NCI-H345 treated with DMSO at 0.1 percent for 48 hours (cell line): ENCODE data around the gene STUB1.
A peak's percentile ranks its signal among the peaks of the same experiment; 100 is the strongest.

Source experiments
- DNase-seq: peaks from one replicate; lab custom pipeline; 2025; ENCODE audit not compliant: unreplicated experiment; lab: John Stamatoyannopoulos, UW

The STUB1 gene

DNA sequence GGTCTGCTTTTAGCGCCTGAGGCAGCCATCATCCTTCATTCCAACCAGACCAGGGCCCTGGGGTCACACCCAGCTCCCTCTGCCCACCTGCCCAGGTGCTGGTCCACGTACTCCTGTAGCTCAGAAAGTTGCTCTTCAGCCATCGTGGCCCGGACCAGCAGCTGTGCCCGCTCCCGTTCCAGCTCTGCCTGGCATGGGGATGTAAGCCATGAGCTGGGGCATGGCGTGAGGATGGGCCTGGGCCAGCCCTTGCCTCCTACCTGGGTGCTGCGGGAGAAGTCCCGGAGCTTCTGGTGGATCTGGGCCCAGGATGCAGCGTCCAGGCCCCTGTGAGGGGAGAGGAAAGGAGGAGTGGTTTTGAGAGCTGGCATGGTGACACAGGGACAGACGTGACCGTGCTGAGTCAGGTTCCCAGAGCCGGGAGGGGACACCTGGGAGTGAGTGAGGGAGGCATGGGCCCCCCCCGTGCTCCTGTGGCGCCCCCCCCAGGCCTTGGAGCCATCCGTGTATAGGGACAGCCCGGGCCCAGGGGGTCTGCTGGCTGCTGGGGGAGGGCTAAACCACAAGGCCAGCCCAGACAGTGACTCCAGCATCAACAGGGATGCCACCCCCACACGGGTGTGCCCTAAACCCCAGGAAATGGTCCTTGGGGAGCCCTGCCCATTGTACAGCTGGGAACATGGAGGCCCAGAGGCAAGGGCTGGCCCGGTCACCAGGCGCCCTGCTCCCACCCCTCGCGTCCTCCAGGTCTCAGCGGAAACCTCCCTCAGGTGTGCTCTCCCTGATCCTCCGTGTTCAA is 42.8 kb downstream of the STUB1 start:
- no peak for DNase-seq

DNA sequence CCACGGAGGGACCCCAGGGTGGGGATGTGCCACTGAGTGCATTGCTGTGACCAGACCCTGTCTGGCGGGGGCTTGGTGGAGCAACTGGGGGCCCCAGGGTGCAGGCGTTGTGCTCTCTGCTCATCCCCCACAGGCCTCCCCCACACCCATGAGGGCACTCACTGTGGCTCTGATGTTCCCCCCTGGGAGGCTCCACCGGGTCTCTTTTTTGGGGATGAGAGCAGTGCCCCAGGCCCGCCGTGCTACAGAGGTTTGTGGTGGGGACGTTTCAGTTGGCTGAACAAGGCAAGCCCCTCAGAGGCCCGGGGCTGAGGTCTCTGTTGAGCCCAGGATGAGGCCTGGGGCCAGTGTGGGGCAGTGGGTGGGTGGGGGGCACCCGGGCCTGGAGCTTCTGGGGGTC is 43.5 kb downstream of the STUB1 start:
- no peak for DNase-seq

DNA sequence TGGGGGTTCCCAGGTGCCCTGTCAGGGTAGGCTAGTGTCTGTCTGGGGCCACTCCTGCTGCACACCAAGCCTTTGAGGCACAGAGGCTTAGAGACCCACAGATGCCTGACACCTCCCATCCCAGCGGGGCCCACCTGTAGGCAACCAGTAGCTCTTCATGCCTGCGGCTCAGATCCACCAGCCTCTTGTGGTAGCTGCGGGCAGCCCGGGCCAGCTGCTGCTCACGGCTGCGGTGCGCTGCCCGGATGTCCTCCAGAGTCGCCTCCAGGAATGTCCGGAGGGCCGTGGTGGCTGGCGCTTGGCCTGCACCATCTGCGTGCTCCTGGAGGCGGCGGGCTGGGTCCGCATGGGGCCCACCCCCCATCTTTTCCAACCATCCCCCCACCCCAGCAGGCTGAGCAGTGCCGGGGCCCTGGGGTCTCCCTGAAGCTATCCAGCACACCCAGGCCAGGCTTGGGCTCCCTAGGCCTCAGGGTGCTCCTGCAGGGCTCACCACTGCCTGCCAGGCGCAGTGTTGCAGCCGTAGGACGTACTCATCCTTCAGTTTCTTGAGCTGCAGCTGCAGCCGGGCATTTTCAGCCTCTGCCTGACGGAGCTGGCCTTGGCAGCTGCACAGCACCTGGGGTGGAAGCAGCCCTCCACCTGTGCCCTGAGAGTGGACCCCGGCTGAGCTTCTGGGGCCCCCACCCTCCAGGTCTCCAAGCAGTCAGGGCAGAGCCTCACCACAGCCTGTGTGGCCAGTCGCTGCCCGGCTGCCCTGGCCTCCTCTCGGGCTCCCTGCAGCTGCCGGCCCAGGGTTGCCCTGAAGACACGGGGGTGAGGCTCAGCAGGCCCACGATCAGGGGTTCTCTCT is 44.2 kb downstream of the STUB1 start:
- no peak for DNase-seq

DNA sequence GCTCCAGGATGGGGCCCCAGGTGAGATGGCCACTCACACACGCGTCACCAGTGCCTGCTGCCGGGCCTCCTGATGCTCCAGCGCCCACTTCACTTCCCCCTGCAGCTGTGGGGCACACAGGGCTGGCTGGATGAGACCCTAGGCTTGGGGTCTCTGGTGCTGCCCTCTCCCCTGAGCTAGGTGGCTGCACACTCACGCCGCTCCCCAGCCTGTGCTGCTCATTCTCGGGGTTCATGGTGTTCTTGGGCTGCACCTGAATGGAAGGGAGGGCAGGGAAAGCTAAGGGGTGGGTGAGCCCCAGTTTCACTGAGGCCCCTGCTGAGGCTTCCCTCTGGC is 44.8 kb downstream of the STUB1 start:
- no peak for DNase-seq

DNA sequence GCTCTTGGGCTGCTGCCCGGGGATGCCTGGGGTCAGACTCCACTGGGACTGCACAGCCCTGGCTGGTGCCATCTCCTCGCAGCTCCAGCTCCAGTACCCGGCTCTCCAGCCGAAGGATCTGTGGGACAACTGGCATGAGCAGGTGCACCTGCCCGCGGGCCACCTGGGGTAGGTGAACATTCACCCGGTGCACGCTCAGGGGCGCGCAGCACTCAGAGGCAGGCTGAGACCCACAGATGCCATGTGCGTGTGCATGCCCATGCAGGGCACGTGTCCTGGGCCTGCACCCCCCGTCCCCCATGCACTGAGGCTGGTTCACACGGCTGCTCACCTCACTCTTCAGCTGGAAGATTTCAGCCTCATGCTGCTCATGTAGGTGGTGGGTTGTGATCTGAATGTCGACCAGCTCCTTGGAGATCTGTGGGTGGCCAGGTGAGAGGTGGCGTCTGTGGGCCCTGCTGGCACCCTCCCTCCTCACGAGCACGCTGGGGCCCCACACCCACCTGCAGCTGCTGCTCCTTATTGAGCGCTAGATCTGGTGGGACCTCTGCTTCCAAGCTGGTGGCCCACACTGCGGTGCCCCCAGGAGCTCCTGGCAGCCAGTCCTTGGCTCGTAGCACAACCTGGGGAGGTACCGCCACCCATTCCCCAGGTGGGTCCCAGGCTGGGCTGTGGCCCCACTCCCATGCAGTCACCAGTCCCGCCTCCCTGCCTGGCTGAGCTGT is 45.4 kb downstream of the STUB1 start:
- DNase-seq, result peak; percentile 23

DNA sequence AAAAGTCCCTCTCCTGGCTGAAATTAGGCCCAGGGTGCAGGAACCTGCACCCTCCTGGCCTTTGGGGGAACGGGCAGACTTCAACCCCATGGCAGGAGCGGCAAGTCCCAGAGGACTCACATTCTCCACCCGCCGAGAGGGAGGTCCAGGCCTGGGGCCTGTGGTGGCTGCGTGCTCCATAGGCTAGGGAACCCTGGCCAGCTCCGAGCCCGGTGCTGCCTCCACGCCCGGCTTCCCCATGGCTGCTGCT is 45.9 kb downstream of the STUB1 start:
- DNase-seq, result no peak

DNA sequence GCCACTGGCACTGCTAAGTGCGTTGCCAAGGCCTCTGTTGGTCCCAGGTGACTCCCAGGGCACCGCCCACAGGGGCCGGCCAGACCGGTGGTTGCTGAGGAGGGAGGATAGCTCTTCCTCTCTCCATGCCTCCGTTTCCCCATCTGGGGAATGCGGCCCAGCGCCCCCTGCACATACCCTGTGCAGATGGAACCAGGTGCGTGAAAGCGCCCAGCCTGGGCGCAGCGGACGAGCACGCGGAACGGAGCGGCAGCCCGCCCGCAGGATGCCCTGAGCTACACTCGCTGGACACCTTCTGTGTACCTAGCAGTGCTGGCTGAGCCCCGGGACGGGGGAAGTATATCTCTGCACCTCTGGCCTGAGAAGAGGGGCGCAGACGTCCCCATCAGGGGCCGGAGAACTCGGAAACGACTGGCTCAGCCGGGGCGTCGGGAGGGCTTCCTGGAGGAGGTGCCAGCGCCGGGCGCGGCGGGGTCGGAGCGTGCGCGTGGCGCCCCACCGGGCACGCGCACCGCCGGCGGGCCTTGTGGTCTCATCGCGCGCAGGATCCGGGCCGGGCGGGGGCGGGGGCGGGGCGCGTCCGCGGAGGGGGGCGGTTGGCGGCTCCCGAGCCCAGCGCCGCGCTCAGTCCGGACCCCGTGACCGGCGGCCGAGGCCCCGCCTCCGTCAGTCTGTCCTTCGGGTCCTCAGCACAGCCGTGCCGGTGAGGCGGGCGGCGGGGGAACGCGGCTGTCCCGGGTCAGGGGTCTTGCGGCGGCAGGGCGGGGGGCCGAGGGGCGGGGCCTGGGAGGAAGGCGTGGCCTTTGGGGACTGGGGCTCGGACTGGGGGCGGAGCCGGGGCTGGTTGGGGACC is 46.5 kb downstream of the STUB1 start, which contains the start of the genes CCDC78 and HAGHL:
TSS of gene CCDC78 (minus strand) at position 6 of the 853 bp plus-strand sequence. CDS start 76 bp downstream, outside the sequence.
TSS of gene HAGHL (plus strand) at position 669 of the 853 bp plus-strand sequence. CDS start 404 bp downstream, outside the sequence.
- DNase-seq, result no peak

DNA sequence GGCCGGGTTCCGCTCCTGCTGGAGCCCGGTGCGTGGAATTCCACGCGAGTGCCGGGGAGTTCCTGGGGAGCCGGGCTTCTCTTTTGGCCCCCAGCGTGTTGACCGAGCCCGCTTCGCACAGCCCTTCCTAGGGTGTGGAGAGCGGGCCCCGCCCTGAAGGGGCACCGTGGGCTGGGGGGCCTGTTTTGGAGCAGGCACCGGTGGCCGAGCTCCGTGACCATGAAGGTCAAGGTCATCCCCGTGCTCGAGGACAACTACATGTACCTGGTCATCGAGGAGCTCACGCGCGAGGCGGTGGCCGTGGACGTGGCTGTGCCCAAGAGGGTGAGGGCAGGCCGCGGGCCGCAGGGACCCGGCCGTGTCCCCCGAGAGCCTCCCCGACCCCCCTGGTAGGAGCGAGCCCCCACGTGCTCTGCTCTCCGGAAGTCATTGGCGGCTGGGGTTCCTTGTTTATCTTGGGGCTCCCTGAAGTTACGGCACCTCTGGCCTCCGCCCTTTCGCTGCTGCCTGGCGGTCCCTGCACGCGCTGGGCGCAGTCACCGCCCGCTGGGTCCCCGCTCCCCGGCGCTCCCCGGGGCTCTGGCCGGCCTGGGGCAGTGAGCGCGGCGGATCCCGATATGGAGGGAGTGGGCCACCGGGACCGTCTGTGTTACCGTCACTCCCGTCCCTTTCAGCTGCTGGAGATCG is 47.2 kb downstream of the STUB1 start:
- DNase-seq, result no peak

DNA sequence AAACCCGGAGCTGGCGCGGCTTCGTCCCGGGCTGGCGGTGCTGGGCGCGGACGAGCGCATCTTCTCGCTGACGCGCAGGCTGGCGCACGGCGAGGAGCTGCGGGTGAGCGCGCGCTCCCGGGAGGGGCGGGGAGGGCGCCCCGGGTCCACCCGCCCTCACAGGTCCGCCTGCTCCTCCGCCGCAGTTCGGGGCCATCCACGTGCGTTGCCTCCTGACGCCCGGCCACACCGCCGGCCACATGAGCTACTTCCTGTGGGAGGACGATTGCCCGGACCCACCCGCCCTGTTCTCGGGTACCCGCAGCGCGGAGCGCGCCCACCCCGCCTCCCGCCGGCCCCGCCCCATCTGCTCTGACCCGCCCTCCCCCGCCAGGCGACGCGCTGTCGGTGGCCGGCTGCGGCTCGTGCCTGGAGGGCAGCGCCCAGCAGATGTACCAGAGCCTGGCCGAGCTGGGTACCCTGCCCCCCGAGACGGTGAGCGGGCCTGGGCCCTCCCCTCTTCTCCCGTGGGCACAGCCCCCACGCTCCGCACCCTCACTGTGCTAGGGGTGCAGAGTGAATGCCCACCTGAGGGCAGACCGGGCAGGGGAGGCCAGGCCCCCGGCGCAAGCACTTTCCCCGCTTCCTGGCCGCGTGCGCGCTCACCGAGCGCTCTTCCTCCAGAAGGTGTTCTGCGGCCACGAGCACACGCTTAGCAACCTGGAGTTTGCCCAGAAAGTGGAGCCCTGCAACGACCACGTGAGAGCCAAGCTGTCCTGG is 48.1 kb downstream of the STUB1 start:
- DNase-seq, result no peak

DNA sequence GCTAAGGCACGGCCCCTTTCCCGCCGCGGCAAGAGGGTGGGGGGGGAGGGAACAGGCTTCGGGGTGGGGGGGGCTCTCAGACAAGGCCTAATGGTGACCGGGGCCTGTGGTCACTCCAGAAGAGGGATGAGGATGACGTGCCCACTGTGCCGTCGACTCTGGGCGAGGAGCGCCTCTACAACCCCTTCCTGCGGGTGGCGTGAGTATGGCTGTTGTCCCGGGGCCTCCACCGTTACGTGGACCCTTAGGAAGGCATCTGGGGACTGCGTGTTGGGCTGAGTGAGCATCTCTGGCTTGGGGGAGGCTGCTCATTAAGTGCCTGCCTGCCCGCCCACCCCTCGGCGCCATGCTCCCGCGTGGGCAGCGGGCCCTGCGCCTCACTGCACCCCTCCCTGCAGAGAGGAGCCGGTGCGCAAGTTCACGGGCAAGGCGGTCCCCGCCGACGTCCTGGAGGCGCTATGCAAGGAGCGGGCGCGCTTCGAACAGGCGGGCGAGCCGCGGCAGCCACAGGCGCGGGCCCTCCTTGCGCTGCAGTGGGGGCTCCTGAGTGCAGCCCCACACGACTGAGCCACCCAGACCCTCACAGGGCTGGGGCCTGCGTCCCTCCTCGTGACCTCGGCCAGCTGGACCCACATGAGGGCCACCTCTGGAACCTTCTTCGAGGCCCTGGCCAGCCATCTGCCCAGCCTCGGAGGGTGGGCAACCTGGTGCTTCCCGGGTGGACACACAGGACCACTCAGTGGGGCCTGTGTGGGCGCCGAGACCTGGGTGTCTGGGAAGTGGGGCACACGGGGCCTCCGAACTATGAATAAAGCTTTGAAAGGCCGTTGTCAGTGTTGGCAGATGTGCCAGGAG is 48.9 kb downstream of the STUB1 start:
- no peak for DNase-seq

DNA sequence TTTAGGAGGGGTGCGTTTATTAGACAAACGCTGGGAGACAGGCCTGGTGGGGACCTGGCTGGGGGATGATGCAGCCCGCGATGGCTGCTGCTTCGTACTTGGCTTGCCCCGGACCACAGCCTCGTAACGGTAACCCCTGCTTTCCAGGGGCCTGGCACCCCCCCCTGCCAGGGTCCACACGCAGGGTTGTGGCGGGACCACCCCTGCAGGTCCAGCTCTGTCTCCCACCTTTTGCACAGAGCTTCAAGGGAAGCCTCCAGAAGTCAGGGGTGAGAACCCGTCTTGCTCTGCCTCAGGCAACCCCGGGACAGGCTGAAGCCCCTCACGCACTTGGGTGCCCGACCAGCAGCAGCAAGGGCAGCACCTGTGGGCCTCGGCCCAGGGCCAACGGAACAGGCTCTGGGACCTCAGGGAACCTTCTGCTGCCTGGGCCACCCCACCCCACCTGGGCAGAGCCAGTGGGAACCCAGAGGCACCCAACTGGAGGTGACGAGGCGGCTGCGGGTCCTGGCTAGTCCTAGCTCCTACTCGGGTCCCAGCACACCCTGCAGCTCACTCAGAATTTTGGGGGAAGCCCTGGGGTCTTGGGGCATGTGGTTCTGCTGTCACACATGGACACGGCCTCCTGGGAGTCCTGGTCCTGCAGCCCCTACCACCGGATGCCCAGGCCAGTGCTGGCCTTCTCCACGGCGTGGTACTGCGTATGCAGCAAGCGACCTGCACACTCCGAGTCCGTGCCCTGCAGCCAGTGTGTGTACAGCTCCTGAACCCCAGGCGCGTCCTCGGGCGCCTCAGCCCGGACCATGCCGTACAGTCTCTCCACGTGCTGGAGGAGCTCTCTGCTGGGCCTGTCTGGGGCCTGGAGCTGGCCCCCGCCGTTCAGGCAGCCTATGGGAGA is 49.8 kb downstream of the STUB1 start:
- no peak for DNase-seq

DNA sequence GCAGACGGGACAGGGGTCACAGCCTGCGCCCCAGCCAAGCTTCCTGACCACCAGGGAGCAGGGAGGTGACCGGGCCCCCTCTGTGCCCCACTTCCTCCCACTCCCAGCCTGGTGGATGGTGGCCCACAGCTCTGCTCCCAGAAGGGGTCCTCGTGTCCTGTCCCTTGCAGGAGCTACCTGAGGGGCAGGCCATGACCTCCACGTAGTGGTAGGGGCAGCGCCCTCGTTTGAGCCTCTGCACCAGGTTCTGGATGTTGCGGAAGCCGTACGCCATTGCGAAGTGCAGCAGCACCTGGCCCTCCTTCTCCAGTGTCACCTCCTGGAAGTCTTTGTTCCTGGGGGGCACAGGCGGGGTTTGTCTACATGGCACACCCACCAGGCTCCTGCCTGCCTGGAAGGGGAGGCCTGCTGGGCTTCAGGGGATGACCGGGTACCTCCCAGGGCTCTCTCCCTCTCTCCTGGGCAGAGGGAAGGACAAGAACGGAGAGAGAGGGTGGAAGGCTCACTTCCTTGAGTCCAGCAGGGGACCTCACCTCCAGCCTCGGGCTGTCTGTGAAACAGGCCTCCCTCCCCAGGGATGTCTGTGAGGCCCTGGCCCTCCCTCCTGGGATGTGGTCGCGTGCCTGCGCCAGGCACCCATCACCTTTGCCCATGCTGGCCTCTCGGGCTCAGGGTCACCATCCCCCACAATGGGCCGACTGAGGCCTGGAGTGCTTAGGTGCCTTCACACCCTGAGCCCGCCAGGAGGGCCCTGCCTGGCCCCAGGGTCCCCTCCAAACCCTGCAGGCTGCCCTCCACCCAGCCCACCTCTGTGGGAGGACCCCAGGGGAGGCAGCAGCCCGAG is 50.7 kb downstream of the STUB1 start:
- no peak for DNase-seq

DNA sequence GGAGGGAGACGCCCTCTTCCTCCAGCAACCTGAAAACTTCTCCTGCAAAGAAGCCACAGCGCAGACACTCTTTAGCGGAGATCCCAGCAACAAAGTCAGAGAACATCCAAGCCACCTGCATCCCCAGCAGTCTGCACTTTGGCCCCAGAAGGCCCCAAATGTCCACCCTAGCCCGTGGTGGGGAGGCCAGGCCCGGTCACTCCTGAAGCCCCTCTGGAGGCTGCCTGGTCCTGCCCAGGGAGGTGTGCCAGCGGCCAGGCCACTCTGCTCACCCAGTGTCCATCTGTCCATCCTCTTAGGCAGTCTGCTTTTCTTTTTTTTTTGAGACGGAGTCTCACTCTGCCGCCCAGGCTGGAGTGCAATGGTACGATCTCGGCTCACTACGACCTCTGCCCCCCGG is 52.1 kb downstream of the STUB1 start:
- no peak for DNase-seq
